GM12865 (cell line): ENCODE results near the gene SUPT5H.

ENCODE experiments used
- DNase-seq: peaks from one replicate; pipeline ENCODE4 v3.0.0; 2010; ENCODE audit warnings: low read depth
- H3K4me3 ChIP-seq: 2 replicates; pipeline ENCODE4 v1.5.1; 2011; ENCODE audit warnings: mild to moderate bottlenecking, low read depth, low read length, control low read depth
- TF ChIP-seq, protein P1 (sequence below): IDR thresholded peaks from 2 replicates; pipeline ENCODE4 v1.5.1; 2011; ENCODE audit warnings: low read length, control low read depth, low read depth, inconsistent platforms; ENCODE audit not compliant: insufficient read depth; ENCODE audit errors: missing control alignments

Gene SUPT5H

DNA sequence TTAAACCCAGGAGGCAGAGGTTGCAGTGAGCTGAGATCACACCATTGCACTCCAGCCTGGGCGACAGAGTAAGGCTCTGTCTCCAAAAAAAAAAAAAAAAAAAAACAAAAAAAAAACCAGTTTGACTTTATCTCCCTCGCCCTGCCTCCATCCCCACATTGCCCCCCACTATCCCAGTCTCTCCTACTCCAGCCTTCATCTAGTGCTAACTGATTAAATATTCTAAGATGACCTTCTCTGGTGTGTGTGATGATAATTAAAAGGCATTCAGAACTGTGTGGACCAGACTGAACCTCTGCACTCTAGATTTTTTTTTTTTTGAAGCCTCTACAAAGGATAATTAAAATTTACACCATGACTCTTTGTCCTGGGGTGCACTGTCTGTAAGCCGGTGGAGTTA is 47.4 kb downstream of the SUPT5H start:
- no peak overlapping the region for H3K4me3 ChIP-seq
- DNase-seq, result no peak
- TF ChIP-seq, protein P1, sequence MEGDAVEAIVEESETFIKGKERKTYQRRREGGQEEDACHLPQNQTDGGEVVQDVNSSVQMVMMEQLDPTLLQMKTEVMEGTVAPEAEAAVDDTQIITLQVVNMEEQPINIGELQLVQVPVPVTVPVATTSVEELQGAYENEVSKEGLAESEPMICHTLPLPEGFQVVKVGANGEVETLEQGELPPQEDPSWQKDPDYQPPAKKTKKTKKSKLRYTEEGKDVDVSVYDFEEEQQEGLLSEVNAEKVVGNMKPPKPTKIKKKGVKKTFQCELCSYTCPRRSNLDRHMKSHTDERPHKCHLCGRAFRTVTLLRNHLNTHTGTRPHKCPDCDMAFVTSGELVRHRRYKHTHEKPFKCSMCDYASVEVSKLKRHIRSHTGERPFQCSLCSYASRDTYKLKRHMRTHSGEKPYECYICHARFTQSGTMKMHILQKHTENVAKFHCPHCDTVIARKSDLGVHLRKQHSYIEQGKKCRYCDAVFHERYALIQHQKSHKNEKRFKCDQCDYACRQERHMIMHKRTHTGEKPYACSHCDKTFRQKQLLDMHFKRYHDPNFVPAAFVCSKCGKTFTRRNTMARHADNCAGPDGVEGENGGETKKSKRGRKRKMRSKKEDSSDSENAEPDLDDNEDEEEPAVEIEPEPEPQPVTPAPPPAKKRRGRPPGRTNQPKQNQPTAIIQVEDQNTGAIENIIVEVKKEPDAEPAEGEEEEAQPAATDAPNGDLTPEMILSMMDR, result no peak

DNA sequence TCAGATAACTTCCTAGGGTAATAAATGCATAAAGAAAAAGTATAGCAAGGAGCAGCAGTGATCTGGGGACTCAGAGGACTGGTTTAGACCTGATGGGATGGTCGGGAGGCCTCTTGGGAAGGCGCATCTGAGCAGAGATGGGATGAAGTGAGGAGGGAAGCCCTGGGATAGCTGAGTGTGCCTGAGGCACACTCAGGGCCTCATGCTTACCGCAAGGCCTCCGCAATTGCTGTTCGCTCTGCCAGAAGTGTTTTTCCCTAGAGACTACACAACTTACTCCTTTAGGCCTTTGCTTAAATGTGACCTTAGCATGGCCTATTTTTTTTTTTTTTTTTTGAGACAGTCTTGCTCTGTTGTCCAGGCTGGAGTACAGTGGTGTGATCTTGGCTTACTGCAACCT is 49.3 kb downstream of the SUPT5H start:
- TF ChIP-seq, protein P1, result no peak
- no peak overlapping the region for H3K4me3 ChIP-seq
- no peak for DNase-seq

DNA sequence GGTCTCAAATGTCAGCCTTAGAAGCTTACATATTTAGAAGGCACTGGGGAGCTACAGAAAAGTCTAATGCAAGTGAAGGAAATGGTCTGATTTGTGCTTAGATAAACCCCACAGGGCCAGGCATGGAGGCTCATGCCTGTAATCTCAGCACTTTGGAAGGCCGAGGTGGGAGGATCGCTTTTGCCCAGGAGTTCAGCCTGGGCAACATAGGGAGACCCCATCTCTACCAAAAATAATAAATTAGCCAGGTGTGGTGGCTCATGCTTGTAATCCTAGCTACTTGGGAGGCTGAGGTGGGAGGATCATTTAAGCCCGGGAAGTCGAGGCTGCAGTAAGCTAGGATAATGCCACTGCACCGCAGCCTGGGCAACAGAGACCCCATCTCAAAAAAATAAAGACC is 50.7 kb downstream of the SUPT5H start:
- TF ChIP-seq, protein P1, result no peak
- H3K4me3 ChIP-seq, result no peak overlapping the region
- DNase-seq, result no peak

DNA sequence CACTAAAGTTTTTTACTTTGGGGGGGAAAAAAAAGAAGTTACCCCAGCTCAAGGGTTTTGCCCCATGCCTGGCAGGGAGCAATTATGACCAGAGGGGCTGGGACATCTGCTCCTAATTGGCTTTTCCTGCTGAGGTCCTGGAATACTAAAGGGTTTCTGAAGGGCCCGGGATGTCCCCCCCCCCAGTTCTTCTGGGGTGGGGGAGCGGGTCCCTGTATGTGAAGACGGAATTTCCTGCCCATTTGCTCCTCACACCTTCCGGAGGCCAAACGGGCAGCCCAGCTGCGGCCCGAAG is 52.3 kb downstream of the SUPT5H start:
- TF ChIP-seq, protein P1, result peak; percentile 34
- no peak overlapping the region for H3K4me3 ChIP-seq
- DNase-seq, result no peak

DNA sequence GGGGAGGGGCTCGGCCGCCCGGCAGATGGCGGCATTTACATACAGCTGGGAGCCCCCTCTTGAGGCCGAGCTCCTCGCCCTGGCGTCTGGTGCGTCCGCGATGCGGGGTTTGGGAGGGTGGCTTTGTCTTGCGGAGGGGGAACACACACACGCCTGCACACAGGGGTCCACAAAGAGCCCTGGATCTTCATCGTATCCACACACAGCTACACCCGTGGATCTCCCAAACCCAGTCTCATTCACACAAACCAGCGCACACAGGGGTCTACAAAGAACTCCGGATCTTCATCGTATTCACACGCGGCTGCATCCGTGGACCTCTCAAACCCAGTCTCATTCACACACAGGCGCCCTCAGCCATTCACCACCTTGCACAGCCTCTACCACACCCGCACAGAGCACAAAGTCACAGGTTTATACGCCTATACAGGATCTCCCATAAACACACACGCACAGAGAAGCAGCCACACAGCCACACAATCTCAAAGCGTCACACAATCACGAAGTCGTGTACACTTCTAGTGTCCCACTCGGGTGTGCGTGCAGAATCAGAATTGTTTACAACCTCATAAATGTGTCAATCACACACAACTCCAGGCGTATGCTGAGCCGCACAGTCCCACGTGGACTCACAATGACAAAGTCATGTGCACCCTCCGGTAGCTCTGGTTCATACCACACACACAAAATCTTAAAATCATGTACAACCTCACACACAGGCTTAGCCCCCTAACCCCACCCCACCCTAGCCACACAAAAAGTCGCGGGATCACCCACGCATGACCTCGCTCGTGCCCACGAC is 52.8 kb downstream of the SUPT5H start:
- TF ChIP-seq, protein P1, result no peak
- DNase-seq, result peak; percentile 59
- no peak overlapping the region for H3K4me3 ChIP-seq

DNA sequence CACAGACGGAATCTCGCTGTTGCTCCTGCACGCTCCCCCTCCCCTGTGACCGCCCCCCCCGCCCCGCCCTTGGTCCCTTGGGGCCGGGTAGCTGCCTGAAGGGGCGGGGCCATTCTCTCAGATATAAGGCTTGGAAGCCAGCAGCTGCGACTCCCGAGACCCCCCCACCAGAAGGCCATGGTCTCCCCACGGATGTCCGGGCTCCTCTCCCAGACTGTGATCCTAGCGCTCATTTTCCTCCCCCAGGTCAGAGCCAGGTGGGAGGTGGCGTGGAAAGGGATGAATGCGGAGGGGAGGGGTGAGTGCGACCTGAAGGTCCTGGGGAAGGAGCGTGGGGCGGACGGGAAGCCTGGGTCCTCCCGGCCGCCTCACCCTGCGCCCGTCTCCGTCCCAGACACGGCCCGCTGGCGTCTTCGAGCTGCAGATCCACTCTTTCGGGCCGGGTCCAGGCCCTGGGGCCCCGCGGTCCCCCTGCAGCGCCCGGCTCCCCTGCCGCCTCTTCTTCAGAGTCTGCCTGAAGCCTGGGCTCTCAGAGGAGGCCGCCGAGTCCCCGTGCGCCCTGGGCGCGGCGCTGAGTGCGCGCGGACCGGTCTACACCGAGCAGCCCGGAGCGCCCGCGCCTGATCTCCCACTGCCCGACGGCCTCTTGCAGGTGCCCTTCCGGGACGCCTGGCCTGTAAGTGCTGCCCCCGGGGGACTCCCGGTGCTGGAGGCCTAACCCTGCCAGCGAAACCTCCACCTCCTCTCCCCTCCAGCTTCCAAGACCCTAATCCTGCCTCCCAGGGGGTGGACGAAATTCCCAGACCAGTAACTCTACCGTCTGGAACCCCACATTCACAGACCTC is 53.6 kb downstream of the SUPT5H start, which contains the start of gene DLL3:
Gene DLL3 (plus strand): TSS at position 150 of the 845 bp plus-strand sequence. CDS start 28 bp downstream, at position 178.
- DNase-seq, result peak; percentile 24
- TF ChIP-seq, protein P1, result no peak
- no peak within 1 kb of the TSS for H3K4me3 ChIP-seq
